GM12873 (cell line): ENCODE measurements around the gene ENGASE.

Experiments used
- CTCF ChIP-seq: IDR thresholded peaks from 2 replicates; pipeline ENCODE4 v1.5.1; 2012; ENCODE audit warnings: low read depth, mild to moderate bottlenecking, moderate library complexity, low read length, control low read depth; ENCODE audit not compliant: insufficient read depth; ENCODE audit errors: missing control alignments

Gene ENGASE

GRCh38 chr17:79080349-79080748 is 5.7 kb downstream of the ENGASE start:
- TF ChIP-seq CTCF, result no peak

- TF ChIP-seq CTCF, result no peak
These were observed 6.2 kb downstream of the ENGASE start for GRCh38 chr17:79080761-79081290.

- no peak for TF ChIP-seq CTCF
These were observed 7.1 kb downstream of the ENGASE start for GRCh38 chr17:79081571-79082276.

- peak; percentile 86 for TF ChIP-seq CTCF
These were observed 7.9 kb downstream of the ENGASE start for GRCh38 chr17:79082311-79083190.

- TF ChIP-seq CTCF, result no peak
These were observed 8.8 kb downstream of the ENGASE start for GRCh38 chr17:79083191-79083971.

- no peak for TF ChIP-seq CTCF
These were observed 9.9 kb downstream of the ENGASE start for GRCh38 chr17:79084291-79085153.
